GM23338 (cell line): Measurements from ENCODE around the gene MYO16.

Source experiments
- ETS1 ChIP-seq: IDR thresholded peaks from 2 replicates; pipeline ENCODE4 v1.6.1; 2016; ENCODE audit warnings: antibody characterized with exemption
- EZH2 ChIP-seq: fragments of 200-600 bp; sonication (generic); IDR thresholded peaks from one replicate; pipeline ENCODE4 v1.8.0; 2017; ENCODE audit warnings: antibody characterized with exemption, mild to moderate bottlenecking, low read depth; ENCODE audit not compliant: unreplicated experiment
- EZH2phosphoT487 ChIP-seq: fragments of 200-600 bp; sonication (generic); IDR thresholded peaks from one replicate; pipeline ENCODE4 v1.8.1; 2018; ENCODE audit warnings: antibody characterized with exemption; ENCODE audit not compliant: unreplicated experiment
- POLR2AphosphoS5 ChIP-seq: IDR thresholded peaks from 2 replicates; pipeline ENCODE4 v1.6.1; 2016; ENCODE audit warnings: antibody characterized with exemption, low read depth
- TF ChIP-seq, protein P1 (sequence below), 2 experiments: fragments of 200-600 bp in 1 of 2; sonication (generic) in 1 of 2; conservative IDR thresholded peaks; 2 replicates each; pipeline versions ENCODE4 v1.5.1 to v1.6.1; 2016 to 2017; ENCODE audit warnings: antibody characterized with exemption in 2 of 2, low read depth in 2 of 2, mild to moderate bottlenecking in 2 of 2, moderate library complexity in 1 of 2
- TF ChIP-seq, protein P2 (sequence below): IDR thresholded peaks from one replicate; pipeline ENCODE4 v1.6.1; 2018; ENCODE audit warnings: antibody characterized with exemption; ENCODE audit not compliant: unreplicated experiment

- TF ChIP-seq, protein P1, sequence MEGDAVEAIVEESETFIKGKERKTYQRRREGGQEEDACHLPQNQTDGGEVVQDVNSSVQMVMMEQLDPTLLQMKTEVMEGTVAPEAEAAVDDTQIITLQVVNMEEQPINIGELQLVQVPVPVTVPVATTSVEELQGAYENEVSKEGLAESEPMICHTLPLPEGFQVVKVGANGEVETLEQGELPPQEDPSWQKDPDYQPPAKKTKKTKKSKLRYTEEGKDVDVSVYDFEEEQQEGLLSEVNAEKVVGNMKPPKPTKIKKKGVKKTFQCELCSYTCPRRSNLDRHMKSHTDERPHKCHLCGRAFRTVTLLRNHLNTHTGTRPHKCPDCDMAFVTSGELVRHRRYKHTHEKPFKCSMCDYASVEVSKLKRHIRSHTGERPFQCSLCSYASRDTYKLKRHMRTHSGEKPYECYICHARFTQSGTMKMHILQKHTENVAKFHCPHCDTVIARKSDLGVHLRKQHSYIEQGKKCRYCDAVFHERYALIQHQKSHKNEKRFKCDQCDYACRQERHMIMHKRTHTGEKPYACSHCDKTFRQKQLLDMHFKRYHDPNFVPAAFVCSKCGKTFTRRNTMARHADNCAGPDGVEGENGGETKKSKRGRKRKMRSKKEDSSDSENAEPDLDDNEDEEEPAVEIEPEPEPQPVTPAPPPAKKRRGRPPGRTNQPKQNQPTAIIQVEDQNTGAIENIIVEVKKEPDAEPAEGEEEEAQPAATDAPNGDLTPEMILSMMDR (conservative IDR thresholded peaks at IDR 0.05; ENCODE audit: low read depth in 2 of 2) = no peak
- TF ChIP-seq, protein P2, sequence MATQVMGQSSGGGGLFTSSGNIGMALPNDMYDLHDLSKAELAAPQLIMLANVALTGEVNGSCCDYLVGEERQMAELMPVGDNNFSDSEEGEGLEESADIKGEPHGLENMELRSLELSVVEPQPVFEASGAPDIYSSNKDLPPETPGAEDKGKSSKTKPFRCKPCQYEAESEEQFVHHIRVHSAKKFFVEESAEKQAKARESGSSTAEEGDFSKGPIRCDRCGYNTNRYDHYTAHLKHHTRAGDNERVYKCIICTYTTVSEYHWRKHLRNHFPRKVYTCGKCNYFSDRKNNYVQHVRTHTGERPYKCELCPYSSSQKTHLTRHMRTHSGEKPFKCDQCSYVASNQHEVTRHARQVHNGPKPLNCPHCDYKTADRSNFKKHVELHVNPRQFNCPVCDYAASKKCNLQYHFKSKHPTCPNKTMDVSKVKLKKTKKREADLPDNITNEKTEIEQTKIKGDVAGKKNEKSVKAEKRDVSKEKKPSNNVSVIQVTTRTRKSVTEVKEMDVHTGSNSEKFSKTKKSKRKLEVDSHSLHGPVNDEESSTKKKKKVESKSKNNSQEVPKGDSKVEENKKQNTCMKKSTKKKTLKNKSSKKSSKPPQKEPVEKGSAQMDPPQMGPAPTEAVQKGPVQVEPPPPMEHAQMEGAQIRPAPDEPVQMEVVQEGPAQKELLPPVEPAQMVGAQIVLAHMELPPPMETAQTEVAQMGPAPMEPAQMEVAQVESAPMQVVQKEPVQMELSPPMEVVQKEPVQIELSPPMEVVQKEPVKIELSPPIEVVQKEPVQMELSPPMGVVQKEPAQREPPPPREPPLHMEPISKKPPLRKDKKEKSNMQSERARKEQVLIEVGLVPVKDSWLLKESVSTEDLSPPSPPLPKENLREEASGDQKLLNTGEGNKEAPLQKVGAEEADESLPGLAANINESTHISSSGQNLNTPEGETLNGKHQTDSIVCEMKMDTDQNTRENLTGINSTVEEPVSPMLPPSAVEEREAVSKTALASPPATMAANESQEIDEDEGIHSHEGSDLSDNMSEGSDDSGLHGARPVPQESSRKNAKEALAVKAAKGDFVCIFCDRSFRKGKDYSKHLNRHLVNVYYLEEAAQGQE = no peak
- TF ChIP-seq EZH2 = no peak
- no peak for TF ChIP-seq ETS1
- TF ChIP-seq EZH2phosphoT487 = no peak
- TF ChIP-seq POLR2AphosphoS5 = no peak
Measured at GRCh38 chr13:108742701-108743451, 113.5 kb downstream of the MYO16 start.
